Measurements from ENCODE around the gene MEOX1.

DNA sequence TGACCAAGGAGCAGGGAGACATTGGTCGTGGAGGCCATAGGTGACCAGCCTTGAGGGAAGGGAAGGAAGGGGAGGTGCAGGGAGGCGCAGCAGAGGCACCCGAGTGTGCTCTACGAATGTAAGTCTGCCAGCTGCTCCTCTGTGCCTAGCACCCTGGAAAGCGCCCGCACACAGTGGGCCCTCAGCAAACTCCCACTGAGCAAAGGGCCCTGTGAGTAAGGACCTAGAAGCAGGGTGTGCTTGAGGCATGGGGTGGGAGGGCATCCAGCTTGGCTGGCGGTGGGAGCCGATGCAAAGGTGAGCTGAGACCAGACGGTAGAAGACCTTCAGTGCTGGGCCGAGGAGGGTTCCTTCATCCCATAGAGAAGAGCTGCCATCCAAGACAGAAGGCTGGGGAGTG lies 36.2 kb upstream of the MEOX1 start:
- TF ChIP-seq, protein P1, sequence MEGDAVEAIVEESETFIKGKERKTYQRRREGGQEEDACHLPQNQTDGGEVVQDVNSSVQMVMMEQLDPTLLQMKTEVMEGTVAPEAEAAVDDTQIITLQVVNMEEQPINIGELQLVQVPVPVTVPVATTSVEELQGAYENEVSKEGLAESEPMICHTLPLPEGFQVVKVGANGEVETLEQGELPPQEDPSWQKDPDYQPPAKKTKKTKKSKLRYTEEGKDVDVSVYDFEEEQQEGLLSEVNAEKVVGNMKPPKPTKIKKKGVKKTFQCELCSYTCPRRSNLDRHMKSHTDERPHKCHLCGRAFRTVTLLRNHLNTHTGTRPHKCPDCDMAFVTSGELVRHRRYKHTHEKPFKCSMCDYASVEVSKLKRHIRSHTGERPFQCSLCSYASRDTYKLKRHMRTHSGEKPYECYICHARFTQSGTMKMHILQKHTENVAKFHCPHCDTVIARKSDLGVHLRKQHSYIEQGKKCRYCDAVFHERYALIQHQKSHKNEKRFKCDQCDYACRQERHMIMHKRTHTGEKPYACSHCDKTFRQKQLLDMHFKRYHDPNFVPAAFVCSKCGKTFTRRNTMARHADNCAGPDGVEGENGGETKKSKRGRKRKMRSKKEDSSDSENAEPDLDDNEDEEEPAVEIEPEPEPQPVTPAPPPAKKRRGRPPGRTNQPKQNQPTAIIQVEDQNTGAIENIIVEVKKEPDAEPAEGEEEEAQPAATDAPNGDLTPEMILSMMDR (IDR thresholded peaks at IDR 0.05): no peak
- TF ChIP-seq EZH2 (IDR thresholded peaks at IDR 0.05; ENCODE audit: borderline replicate concordance, insufficient read depth, low read depth, low read length, poor library complexity, severe bottlenecking): no peak
